Activated effector memory CD4-positive, alpha-beta T cell treated with anti-CD3 and anti-CD28 coated beads, Interleukin-2, amount 50 U/mL, for 16 hours (primary cell): Measurements from ENCODE around the gene RNF19B.

ENCODE experiments used
- DNase-seq: peaks from one replicate; pipeline ENCODE4 v3.0.0-alpha.2; 2020

RNF19B gene

DNA sequence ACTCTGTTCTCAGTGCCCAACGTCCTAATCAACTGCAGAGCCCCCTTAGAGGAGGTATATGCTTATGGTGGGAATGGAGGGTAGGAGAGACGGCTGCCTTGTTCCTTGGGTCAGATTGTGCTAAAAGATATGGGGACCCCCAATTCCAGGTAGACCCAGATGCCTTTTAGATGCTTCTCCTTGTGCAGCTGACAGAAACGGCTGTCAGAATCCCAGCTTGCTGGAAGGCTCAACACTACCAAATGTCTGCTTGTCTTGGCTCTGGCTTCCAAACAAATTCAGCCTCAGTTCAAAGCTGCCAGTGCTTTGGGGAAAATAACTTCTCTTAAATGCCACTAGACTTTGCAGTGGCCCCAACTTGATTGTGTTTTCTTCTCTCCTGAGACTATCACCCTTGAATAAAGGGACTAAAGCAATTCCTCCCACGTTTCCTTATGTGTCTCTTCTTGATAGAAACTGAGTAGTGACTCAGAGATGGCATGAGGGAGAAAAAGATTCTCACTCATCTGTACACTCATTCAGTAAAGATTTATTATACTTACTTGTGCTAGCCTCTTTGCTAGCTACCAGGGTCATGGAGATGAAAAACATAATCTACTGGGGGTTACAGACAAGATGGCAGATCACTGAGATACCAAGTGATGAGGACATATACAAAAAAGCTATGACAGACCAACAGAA, 3.4 kb upstream of the RNF19B start:
- DNase-seq = no peak

DNA sequence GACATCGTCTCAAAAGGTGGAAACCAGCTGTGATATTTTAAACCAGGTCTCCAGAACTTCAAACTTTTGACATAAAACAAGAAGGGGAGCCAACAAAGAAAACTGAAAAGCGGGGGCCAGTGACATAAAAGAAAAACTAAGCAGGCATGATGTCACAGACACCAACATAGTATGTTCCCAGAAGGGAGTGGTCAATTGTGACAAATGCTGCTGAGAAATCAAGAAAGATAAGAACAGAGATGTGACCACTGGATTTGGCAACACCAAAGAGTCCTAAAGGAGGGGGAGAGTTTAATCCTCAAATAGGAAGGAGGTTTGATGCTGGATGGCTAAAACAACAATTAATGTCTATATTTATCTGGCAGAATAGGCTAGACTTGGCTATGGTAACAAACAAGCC, 2.3 kb upstream of the RNF19B start:
- no peak for DNase-seq

DNA sequence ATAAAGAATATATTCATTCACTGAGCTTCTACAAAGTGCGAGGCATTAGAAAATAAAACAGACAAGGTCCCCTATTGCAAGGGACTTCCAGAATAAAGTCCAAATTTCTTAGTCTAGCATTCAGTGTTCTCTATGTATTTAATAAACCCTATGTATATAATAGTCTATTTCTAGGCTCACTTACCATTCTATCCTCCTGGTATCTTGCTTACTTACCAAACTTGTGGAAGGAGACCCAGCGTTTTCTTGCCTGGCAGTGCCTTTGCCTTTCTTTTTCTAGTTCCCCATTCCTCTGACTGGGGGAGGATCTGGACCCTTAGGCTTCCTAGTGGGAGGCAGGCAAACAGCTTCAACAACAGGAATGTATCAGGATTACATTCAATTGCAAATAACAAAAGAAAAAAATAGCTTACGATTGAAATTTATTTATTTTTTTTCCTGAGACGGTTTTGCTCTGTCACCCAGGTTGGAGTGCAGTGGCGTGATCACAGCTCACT, 690 bp upstream of the RNF19B start:
- DNase-seq = no peak

DNA sequence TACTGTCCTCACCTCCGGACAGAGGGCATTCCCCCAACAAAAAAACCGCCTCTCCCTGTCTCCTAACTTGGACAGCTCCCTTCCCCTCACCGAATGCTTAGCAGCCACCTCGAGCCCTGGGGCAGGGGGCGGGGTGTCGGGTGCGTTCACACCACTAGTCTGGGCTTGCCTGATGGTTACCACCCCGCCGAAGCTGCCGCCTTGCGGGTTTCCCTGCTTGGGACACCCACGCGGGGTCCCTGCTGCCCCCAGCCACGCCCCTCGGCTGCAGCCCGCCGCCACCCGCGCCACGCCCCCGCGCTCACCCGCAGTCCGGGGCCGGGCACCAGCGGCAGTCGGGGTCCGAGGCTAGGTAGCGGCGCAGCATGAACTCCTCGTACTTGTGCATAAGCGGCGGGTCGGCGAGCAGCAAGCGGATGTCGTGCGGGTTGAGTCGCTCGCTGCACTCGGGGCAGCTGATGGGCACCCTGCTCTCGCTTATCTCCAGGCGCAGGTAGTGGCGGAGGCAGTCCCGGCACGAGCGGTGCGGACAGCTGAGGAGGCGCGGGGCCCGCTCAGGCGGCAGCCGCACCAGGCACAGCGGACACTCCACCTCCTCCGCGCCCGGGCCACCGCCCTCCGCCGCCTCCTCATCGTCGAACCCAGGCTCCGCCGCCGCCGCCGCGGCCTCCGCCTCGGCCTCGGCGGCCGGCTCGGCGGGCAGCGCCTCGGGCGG, 706 bp downstream of the RNF19B start:
- peak; percentile 87 for DNase-seq

DNA sequence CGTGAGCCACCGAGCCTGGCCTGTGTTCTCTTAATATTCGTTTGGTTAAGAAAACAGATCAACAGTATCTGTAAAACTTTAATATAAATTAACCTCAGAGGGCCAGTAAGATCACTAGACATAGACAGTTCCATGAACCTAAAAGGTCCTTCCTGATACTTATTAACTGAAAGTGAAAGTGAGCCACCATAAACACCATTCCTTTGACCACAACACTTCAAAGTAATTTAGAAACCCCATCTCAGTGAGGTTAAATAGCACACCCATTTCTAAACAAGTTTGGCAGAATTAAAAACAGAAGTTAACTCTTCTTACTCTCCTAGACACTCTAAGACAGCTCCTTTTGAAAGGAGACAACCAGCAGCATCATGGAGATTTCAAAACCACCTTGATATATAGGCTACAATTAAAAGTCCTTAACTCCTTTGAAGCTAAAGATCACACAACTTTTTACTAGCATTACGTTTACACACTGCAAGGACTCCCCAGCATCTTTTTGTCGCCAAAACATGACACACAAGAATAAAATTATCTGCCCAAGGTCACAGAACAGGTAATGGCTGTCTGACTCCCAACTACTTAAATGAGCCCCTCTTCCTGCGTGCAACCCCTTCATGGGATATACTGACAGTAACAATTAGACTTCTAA, 2.2 kb downstream of the RNF19B start:
- no peak for DNase-seq

DNA sequence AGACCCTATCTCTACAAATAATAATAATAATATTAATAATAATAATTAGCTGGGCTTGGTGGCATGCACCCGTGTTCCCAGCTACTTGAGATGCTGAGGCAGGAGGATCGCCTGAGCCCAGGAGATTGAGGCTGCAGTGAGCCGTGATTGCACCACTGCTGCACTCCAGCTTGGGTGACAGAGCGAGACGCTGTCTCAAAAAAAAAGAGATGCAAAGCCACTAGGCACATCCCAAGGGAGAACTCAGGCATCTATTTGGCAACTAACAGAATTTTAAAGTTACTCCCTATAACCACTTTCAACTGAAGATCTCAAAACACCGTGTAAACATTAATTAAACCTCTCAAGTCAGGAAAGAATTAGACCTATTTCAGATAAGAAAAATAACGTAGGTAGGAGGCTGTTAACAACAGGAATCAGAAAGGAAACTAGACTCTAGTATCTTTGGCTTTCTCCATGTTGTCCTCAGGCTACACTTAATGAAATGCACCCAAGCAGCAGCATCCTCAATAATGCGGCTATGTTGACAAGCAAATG, 3.7 kb downstream of the RNF19B start:
- no peak for DNase-seq

DNA sequence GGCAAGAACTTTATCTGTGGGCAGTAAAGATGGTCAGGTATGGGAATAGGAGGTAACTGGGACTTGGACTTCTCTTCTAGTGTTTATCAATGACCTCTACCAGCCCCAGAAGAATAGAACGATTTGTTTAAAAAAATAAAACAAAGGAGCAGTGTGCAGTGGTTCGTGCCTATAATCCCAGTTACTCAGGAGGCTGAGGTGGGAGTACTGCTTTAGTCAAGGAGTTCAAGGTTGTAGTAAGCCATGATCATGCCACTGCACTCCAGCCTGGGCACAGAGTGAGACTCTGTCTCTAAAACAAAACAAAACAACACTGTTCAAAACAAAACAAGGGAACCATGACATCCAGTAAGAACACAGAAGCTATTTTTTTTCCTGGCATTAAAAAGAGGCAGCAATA, 4.3 kb downstream of the RNF19B start:
- no peak for DNase-seq

DNA sequence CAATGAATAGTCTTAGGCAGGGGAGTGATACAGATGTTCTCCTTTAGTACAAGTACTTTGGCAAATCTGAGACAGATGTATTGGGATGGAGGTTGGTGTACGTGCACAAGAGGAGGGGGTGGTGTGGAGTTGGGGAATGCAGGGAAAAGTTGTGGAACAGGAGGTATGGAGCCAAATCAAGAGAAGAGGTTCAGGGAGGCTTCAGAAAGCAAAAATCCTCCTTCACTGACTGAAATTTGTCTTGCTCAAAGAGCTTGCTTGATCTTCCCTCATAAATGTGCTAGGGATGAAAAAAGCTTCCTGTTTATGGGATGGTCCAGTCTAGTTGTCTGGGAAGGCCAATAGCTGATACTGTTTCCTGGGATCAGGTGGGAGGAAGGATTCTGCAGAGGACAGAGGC, 5.8 kb downstream of the RNF19B start:
- DNase-seq = no peak

DNA sequence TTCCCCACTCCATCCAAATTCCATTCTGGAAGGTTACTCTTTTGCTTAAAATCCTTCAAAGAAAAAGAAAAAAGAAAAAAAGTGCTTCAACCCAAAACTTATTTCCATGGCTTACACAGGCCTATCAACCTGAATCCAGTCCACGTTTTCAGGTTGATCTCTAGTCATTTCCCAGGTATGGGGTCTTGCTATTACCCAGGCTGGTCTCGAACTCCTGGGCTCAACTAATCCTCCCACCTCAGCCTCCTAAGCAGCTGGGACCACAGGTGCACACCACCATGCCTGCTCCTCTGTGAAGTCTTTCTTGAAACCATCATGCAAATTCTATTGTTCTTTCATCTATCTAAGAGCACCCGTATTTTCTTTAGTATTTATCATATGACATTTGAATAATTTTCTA, 7.6 kb downstream of the RNF19B start:
- DNase-seq = no peak

DNA sequence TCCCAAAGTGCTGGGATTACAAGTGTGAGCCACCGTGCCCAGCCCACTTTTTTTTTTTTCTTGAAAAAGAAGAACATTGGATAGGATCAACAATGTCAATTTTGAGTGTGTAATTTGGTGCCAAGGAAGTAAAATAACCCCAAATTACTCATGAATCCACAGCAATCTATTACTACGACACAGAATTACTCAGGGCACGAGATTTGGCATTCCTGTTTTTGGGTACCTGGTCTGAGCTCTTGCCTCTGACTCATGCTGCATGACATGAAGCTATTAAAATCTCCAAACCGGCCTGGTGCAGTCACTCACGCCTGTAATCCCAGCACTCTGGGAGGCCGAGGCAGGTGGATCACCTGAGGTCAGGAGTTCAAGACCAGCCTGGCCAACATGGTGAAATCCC, 10.4 kb downstream of the RNF19B start:
- no peak for DNase-seq

DNA sequence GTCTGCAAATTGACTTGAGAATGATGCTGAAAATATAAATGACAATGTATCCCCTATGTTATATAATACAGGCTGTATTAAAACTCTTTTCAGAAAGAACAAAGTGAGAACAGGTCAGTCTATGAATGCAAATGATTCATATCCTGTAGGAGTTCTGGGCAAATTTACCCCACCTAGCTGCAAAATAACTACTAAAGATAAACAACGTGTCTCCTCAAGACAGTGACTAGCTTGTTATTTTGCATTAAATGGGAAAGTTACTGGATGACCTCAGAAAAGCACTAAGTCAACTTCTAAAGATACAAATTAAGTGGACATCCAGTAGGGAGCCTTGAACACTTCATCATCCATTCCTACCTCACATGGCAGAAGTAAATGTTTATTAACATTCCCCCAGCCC, 11.1 kb downstream of the RNF19B start:
- DNase-seq = no peak

DNA sequence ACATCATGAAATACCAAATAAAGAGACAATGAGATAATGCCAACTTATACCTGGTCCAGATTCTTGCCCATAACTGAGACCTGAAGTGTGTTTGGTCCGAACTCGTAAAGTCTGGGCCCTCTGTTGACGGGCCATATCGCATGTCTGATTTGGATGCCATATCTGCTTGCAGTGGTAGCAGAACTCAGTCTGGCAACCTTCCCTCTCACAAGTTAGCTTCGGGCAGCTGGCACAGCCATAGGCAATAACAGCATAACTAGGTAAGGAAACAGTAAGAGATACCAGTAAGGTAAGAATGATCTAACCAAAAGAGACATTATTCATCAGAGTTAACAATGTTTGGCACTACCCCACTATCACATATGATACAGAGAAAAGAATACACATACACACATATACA, 15.1 kb downstream of the RNF19B start:
- DNase-seq = no peak

DNA sequence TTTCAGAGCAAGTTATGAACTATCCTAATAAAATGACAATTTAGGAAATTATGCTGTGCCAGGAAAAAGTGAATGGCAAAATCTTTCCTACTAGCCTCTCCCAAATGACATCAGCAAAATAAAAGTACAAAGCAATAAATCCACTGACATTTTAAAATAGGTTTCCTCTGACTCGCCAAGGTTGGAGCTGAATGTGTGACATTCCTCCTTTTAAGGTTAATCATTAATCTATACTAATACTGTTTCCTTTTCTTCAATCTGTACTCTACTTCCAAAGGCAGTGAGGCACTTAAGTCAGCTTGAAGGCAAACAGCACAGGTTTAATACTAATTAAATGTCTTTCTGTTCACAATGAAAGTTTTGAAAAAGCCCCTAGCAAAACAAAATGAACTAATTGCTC, 15.7 kb downstream of the RNF19B start:
- no peak for DNase-seq

DNA sequence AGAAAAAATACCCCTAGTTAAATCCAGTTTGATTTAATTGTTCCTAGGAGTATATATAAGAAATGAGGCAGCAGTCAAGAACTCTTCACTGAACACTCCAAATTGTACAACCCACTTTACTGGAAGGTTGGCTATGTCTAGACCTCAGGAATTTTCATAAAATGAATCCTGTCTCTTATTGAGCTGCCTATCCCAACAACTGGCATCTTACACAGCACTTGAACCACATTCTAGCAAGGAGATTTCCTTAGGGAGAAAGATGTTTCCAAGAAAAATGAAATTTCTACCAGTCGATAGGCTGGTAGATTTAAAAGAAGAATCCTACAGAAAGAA, 16.3 kb downstream of the RNF19B start:
- DNase-seq = no peak

DNA sequence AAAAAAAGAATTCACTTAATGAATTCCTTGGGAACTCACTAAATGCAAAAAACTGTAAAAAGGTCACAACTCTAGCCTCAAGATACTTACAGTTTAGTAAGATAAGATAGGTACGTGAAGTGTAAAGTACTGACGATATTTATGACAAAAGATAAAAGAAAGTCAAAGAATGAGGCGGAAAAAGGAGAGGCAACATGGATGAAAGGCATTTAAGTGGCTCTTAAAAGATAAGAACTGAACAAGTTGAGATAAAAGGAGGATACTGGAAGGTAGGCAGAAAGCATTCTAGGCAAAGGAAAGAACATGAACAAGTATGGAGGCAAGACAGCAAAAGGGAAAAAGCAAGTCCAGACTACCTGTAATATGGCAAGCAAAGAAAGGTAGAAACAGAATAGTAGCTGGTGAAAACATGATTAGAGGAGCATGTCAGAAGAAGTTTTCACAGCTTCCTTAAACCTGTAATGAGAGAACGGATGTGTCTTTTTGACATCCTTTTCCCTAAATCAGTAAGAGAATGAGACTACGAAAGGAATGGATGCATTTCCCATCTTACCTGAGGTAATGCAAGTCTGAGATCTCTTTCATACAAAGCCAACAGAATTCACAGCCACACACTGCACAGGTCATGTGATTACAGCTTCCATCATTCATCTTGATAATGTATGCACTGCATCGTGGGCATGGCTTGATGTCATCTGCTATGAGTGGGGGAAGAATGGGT, 16.8 kb downstream of the RNF19B start:
- DNase-seq = no peak

DNA sequence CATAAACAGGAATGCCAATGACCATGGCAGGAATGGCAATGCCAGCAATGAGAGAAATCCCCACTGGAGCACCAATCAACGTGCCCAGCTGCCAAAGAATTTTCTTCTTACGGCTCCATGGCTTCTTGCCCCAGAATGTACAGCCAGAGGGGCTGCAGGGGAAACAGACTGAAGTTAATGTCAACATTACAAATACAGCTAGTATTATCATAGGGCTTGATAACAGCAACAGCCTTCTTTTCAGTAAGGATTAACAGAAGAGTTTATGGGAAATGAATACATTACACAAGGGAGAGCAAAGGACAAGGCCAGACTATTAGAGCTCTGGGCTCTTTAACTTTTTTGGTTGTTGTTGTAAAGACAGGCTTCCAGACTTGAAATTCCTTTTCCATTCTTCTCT, 18.2 kb downstream of the RNF19B start:
- DNase-seq = no peak

DNA sequence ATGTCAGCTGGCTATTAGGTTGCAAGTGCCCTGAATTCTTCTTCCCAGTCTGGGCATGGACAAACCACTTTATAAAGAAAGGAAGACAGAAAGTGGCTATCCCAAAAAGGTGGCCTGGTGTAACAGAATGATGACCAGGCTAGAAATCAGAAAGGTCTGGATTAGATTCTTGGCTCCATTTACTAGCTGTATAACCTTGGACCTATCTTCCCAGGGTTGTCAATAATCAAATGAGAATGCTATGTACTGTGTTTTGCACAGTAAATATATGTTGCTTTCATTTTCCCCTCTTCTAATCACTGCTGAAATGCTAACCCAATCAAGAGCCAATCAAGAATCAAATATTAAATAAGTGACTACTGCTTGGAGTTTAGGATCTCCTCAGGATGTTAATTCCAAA, 20.4 kb downstream of the RNF19B start:
- DNase-seq = no peak

DNA sequence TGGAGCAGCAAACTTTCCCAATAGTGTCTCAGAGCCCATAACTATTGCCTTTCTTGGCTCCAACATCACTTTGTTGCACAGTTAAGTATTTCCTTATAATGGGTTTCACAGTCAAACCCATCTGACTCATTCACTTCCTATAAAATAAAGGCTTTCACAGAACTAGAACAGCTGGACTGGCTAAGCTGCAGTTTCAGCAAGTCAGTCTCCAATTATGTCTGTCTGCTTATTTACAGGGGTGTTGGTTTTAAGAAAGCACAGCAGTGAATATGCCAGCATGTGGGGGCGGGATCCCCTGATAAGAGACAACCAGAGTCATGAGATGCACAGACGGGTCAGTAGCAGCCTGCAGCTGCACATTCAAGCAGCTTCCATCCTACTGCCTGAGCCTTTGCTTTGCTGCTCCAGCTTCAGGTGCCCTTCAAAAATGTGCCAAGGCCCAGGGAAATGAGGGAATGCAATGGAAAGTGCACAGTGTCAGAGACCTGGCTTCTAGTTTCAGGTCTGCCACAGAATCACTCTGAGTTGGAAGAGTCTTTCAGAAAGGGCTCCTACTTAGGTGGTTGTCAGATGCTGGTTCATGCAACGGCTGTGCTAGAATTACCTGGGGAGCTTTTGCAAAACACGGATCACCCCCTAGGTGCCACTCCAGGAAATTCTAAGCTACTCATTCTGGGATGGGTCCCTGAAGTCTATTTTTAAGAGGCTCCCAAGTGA, 24.8 kb downstream of the RNF19B start:
- no peak for DNase-seq

DNA sequence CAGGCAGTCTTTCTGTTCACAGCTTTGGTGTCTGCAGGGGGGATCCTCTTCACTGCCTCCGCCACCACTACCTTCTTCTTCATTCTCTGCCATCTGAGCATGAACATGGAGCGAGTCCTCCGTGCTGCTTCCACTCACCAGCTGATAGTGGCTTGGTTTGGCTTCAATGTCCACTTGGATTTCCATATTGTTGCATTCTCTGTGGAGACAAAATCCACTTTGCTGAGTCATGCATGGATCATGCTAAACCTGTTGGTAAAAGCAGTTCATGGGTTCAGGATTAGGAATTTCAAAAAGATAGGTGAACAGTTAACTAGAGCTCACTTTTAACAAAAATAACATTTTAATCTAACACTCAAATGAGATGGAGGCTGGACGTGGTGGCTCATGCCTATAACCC, 27.5 kb downstream of the RNF19B start:
- DNase-seq = no peak

DNA sequence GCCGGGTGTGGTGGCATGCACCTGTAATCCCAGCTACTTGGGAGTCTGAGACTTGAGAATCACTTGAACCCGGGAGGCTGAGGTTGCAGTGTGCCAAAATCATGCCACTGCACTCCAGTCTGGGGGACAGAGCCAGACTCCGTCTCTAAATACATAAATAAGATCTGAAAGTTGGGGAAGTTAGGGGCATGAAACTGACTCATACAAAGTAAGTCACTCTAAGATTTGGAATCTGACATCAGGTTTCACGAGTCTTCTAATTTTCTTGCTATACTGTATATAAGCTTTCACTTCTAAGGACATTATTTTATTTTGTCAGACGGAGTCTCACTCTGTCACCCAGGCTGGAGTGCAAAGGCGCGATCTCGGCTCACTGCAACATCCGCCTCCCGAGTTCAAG, 30.1 kb downstream of the RNF19B start:
- no peak for DNase-seq

DNA sequence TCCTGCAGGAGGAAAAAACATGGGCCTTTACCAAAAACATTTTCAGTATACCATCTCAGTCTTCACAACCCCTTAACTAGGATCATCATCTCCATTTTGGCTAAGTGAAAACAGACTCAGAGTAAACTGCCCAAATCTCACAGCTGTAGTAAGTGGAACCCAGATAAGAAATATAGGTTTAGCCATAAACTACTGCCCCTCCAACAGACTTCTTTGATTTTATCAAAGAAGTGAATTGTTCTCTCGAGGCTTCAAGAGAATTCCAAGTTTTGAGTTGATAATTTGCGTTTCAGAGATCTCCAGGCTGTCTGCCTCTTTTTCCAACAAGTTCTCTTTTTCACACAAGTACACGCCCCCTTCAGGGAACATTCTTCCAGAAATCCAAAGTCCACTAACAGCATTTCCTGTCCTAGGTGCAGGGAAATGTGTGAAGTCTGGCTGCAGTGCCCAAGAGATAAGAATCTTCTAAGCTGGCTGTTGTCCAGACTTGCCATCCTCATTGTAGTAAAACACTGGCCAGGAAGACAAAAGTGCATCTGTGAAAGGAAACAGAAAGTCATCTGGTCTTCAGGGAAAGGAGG, 30.8 kb downstream of the RNF19B start:
- no peak for DNase-seq

DNA sequence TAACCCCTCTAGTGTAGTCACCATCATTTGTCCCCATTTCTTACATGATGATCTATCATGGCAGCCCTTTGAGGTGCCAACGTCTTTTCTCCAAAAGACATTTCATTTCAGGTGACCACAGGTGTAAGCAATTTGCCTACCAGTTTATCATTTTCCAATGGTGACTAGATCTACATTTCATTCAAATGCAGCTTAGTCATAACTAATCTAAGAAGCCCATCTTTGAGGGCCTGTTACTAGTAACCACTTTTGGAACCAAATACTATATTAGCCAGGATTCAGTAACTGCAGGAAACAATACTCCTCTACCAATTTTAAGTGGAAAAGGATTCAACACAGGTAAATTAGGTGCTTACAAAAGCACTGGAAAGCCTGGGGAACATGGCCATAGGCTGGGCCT, 32.8 kb downstream of the RNF19B start:
- no peak for DNase-seq
